Astrocyte (in vitro differentiated cells and primary cell): Measurements from ENCODE around the gene MGAT3. TPM values are rescaled to one million over a fixed set of nuclear protein-coding genes. Genes with fewer than 3 reads are reported as not detected.

Experiments
- DNase-seq: peaks from one replicate; pipeline ENCODE4 v3.0.0-alpha.2; 2010; ENCODE audit warnings: low read depth
- FAIRE-seq: peaks from 2 replicates; lab custom pipeline; 2011; peaks lifted over from hg19 to GRCh38; lab: Jason Lieb, UNC
- H2AFZ ChIP-seq: 2 replicates; pipeline ENCODE4 v1.6.0; 2012; ENCODE audit warnings: low read depth, low read length, inconsistent platforms
- H3K27ac ChIP-seq: 2 replicates; pipeline ENCODE4 v1.5.1; 2011; ENCODE audit warnings: low read depth, low read length, inconsistent platforms
- H3K27me3 ChIP-seq: 2 replicates; pipeline ENCODE4 v1.6.0; 2011; ENCODE audit warnings: low read length, inconsistent platforms; ENCODE audit not compliant: insufficient read depth
- H3K36me3 ChIP-seq: 2 replicates; pipeline ENCODE4 v1.5.1; 2011; ENCODE audit warnings: low read length, inconsistent platforms; ENCODE audit not compliant: insufficient read depth
- H3K4me1 ChIP-seq: 2 replicates; pipeline ENCODE4 v1.5.1; 2011; ENCODE audit warnings: low read length, inconsistent platforms; ENCODE audit not compliant: insufficient read depth
- H3K4me2 ChIP-seq: 2 replicates; pipeline ENCODE4 v1.6.0; 2012; ENCODE audit warnings: low read length, inconsistent platforms
- H3K4me3 ChIP-seq: 2 replicates; pipeline ENCODE4 v1.5.1; 2011; ENCODE audit warnings: low read depth, mild to moderate bottlenecking, low read length, inconsistent platforms; ENCODE audit not compliant: insufficient read depth
- H3K79me2 ChIP-seq: 2 replicates; pipeline ENCODE4 v1.6.0; 2012; ENCODE audit warnings: mild to moderate bottlenecking, low read length, inconsistent platforms; ENCODE audit not compliant: insufficient read depth
- H3K9ac ChIP-seq: 2 replicates; pipeline ENCODE4 v1.6.0; 2012; ENCODE audit warnings: mild to moderate bottlenecking, low read length, inconsistent platforms
- H3K9me3 ChIP-seq: 2 replicates; pipeline ENCODE4 v1.5.1; 2012; ENCODE audit warnings: low read depth, mild to moderate bottlenecking, low read length, inconsistent platforms; ENCODE audit not compliant: insufficient read depth
- H4K20me1 ChIP-seq: 2 replicates; pipeline ENCODE4 v1.6.0; 2012; ENCODE audit warnings: low read length, inconsistent platforms; ENCODE audit not compliant: insufficient read depth
- H3K27ac Mint-ChIP-seq: one replicate; pipeline ENCODE4 v1.8.0; 2021; ENCODE audit warnings: mild to moderate bottlenecking, mixed read lengths; ENCODE audit not compliant: unreplicated experiment
- H3K27me3 Mint-ChIP-seq: one replicate; pipeline ENCODE4 v1.8.0; 2021; ENCODE audit warnings: low read depth, mixed read lengths; ENCODE audit not compliant: unreplicated experiment
- H3K36me3 Mint-ChIP-seq: one replicate; pipeline ENCODE4 v1.8.0; 2021; ENCODE audit warnings: low read depth, mixed read lengths; ENCODE audit not compliant: unreplicated experiment
- H3K4me1 Mint-ChIP-seq: one replicate; pipeline ENCODE4 v1.8.0; 2021; ENCODE audit warnings: low read depth, mixed read lengths; ENCODE audit not compliant: unreplicated experiment
- H3K4me3 Mint-ChIP-seq: one replicate; pipeline ENCODE4 v1.8.0; 2021; ENCODE audit warnings: mild to moderate bottlenecking, moderate library complexity, mixed read lengths; ENCODE audit not compliant: unreplicated experiment
- H3K9me3 Mint-ChIP-seq: one replicate; pipeline ENCODE4 v1.8.0; 2021; ENCODE audit warnings: mild to moderate bottlenecking, mixed read lengths; ENCODE audit not compliant: unreplicated experiment
- CTCF ChIP-seq: IDR thresholded peaks from 2 replicates; pipeline ENCODE4 v1.5.1; 2011; ENCODE audit warnings: low read depth, mild to moderate bottlenecking, inconsistent platforms, low read length, moderate library complexity; ENCODE audit not compliant: insufficient read depth
- EZH2 ChIP-seq: IDR thresholded peaks from 2 replicates; pipeline ENCODE4 v1.6.1; 2012; ENCODE audit warnings: mild to moderate bottlenecking, low read length, inconsistent platforms; ENCODE audit not compliant: insufficient read depth
- total RNA-seq: library from RNA; stranded (reverse); gene quantifications from 2 replicates; pipeline ENCODE4 v1.2.1, GENCODE V29; 2021

MGAT3 gene
- total RNA-seq, 1 donor from 2014 or later: 7.9 TPM

DNA sequence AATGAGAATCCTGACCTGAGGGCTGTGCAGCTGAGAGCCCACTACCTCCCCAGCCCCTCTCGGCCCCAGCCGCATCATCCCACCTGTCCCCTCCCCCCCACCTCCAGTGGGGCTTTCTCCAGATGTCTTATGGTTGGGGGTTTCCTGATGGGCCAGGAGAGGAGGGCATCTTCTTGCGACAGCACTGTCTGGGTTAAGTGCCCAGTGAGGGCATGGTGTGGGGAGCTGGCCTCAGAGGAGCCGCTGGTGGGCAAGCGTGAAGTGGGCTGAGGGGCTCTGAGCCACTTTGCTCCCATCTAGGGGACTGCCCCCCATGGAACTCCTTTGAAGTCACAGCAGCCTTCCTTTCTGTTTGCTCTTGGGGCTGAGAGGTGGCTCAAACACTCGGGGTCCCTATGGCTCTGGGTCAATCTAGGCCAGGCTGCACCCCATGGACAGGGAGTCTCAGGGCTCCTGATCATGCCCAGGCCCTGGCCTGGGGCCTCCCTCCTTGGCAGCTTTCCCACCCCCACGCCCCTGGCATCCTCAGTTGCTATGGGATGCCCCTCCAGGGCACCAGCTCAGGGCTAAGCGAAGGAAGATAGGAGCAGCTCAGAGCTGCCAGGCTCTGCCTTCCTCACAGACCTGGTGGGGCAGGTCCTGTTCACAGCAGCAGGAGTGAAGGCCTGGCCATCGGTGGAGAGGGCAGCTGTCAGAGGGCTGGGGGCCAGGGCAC is 34.3 kb downstream of the MGAT3 start:
- peaks cover 5% of the 10 kb centered on the region for H3K4me1 Mint-ChIP-seq
- no peaks in the 10 kb centered on the region for H3K9me3 ChIP-seq
- no peak overlapping the region for H3K4me3 Mint-ChIP-seq
- peak overlapping the region; percentile 53 for H3K27ac Mint-ChIP-seq
- no peak overlapping the region for H3K4me2 ChIP-seq
- no peaks in the 10 kb centered on the region for H3K36me3 ChIP-seq
- FAIRE-seq (no peak), DNase-seq (no peak)
- H3K27ac ChIP-seq: no peak overlapping the region
- H4K20me1 ChIP-seq: no peaks in the 10 kb centered on the region
- no peaks in the 10 kb centered on the region for H3K79me2 ChIP-seq
- H3K9ac ChIP-seq: no peak overlapping the region
- TF ChIP-seq CTCF (no peak), EZH2 (no peak)
- H3K27me3 ChIP-seq: no peaks in the 10 kb centered on the region
- H3K4me3 ChIP-seq: no peak overlapping the region
- no peaks in the 10 kb centered on the region for H3K9me3 Mint-ChIP-seq
- peaks cover 4% of the 10 kb centered on the region for H3K36me3 Mint-ChIP-seq
- H2AFZ ChIP-seq: no peak overlapping the region
- peaks cover 1% of the 10 kb centered on the region for H3K27me3 Mint-ChIP-seq
- peaks cover 14% of the 10 kb centered on the region for H3K4me1 ChIP-seq

GRCh38 chr22:39491696-39492095 is 34.9 kb downstream of the MGAT3 start:
- peaks cover 5% of the 10 kb centered on the region for H3K4me1 Mint-ChIP-seq
- no peaks in the 10 kb centered on the region for H3K9me3 Mint-ChIP-seq
- FAIRE-seq (no peak), DNase-seq (no peak)
- Histone ChIP-seq H3K4me1 (peaks cover 14% of the 10 kb centered on the region), H2AFZ (no peak overlapping the region), H3K79me2 (no peaks in the 10 kb centered on the region), H3K9me3 (no peaks in the 10 kb centered on the region), H3K9ac (no peak overlapping the region), H3K27me3 (no peaks in the 10 kb centered on the region), H4K20me1 (no peaks in the 10 kb centered on the region), H3K4me2 (no peak overlapping the region), H3K4me3 (no peak overlapping the region), H3K27ac (no peak overlapping the region), H3K36me3 (no peaks in the 10 kb centered on the region)
- peaks cover 1% of the 10 kb centered on the region for H3K27me3 Mint-ChIP-seq
- TF ChIP-seq CTCF (no peak), EZH2 (no peak)
- peaks cover 4% of the 10 kb centered on the region for H3K36me3 Mint-ChIP-seq
- peak overlapping the region; percentile 53 for H3K27ac Mint-ChIP-seq
- no peak overlapping the region for H3K4me3 Mint-ChIP-seq

DNA sequence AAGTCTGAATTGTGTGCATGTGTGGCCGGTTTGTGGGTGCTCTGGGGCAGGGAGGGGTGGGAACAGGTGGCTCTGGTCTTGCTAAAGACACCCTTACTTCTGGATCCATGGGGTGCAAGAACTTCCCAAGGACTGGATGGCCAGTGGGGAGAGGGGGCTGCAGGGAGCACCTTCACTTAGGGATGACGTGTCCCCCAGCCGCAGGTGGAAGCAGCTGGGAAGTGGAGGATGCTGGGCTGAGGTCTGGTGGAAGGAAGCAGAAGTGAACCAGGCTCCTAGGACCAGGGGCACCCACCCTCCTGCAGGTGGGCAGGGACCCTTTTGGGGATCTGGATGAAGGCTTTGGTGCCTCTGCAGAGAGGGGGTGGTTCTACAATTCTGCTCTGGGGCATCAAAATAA is 35.4 kb downstream of the MGAT3 start:
- peaks cover 5% of the 10 kb centered on the region for H3K4me1 Mint-ChIP-seq
- no peak overlapping the region for H2AFZ ChIP-seq
- H3K27me3 Mint-ChIP-seq: peaks cover 1% of the 10 kb centered on the region

More for the DNA sequence above, 35.4 kb downstream of the MGAT3 start:
- peaks cover 4% of the 10 kb centered on the region for H3K36me3 Mint-ChIP-seq
- H3K27ac ChIP-seq: no peak overlapping the region
- DNase-seq (no peak), FAIRE-seq (no peak)
- no peak overlapping the region for H3K4me3 ChIP-seq
- H3K4me3 Mint-ChIP-seq: no peak overlapping the region
- peaks cover 14% of the 10 kb centered on the region for H3K4me1 ChIP-seq
- no peaks in the 10 kb centered on the region for H3K36me3 ChIP-seq
- H3K9me3 ChIP-seq: no peaks in the 10 kb centered on the region
- H3K4me2 ChIP-seq: no peak overlapping the region
- H3K79me2 ChIP-seq: no peaks in the 10 kb centered on the region
- no peak overlapping the region for H3K27ac Mint-ChIP-seq
- no peak overlapping the region for H3K9ac ChIP-seq
- no peaks in the 10 kb centered on the region for H4K20me1 ChIP-seq
- TF ChIP-seq CTCF (no peak), EZH2 (no peak)
- no peaks in the 10 kb centered on the region for H3K9me3 Mint-ChIP-seq
- no peaks in the 10 kb centered on the region for H3K27me3 ChIP-seq
